ENCODE data around the gene TNK1.

DNA sequence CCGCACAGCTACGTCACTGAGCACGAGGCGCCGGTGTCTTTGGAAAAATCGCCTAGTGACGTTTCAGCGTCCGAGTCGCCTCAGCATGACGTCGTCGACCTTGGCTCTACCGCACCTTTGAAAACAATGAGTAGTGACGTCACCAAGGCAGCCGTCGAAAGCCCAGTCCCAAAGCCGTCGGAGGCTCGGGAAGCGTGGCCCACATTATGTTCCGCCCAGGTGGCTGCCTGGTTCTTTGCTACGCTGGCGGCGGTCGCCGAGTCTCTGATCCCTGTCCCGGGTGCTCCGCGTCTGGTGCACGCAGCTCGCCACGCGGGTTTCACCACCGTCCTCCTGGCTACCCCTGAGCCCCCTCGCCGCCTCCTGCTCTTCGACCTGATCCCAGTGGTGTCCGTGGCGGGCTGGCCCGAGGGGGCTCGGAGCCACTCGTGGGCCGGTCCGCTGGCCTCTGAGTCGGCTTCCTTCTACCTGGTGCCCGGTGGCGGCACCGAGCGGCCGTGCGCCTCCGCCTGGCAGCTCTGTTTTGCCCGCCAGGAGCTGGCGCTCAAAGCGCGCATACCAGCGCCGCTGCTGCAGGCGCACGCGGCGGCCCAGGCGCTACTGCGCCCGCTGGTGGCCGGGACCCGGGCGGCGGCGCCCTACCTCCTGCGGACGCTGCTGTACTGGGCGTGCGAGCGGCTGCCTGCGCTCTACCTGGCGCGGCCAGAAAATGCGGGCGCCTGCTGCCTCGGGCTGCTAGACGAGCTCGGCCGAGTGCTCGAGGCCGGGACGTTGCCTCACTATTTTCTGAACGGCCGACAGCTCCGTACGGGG is 55.9 kb downstream of the TNK1 start:
- TF ChIP-seq, protein P1, sequence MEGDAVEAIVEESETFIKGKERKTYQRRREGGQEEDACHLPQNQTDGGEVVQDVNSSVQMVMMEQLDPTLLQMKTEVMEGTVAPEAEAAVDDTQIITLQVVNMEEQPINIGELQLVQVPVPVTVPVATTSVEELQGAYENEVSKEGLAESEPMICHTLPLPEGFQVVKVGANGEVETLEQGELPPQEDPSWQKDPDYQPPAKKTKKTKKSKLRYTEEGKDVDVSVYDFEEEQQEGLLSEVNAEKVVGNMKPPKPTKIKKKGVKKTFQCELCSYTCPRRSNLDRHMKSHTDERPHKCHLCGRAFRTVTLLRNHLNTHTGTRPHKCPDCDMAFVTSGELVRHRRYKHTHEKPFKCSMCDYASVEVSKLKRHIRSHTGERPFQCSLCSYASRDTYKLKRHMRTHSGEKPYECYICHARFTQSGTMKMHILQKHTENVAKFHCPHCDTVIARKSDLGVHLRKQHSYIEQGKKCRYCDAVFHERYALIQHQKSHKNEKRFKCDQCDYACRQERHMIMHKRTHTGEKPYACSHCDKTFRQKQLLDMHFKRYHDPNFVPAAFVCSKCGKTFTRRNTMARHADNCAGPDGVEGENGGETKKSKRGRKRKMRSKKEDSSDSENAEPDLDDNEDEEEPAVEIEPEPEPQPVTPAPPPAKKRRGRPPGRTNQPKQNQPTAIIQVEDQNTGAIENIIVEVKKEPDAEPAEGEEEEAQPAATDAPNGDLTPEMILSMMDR (conservative IDR thresholded peaks at IDR 0.05; ENCODE audit: low read depth in 2 of 2): peak; percentile 50 to 84
- TF ChIP-seq ZNF114 (CRISPR knock-in tag; IDR thresholded peaks at IDR 0.05) (no peak), EZH2phosphoT487 (IDR thresholded peaks at IDR 0.05; ENCODE audit: unreplicated experiment) (no peak), POLR2AphosphoS5 (IDR thresholded peaks at IDR 0.05; ENCODE audit: low read depth) (0 out of 2 replicates have a peak, but pooled peaks have one; percentile 25), EZH2 (IDR thresholded peaks at IDR 0.05; ENCODE audit: low read depth, unreplicated experiment) (no peak), CREB1 (CRISPR knock-in tag; IDR thresholded peaks at IDR 0.05; ENCODE audit: low read depth) (peak; percentile 98), JUNB (IDR thresholded peaks at IDR 0.05; ENCODE audit: unreplicated experiment) (no peak), NANOG (IDR thresholded peaks at IDR 0.05; ENCODE audit: borderline replicate concordance) (no peak), STAT1 (IDR thresholded peaks at IDR 0.05; ENCODE audit: unreplicated experiment) (no peak)
- TF ChIP-seq, protein P2, sequence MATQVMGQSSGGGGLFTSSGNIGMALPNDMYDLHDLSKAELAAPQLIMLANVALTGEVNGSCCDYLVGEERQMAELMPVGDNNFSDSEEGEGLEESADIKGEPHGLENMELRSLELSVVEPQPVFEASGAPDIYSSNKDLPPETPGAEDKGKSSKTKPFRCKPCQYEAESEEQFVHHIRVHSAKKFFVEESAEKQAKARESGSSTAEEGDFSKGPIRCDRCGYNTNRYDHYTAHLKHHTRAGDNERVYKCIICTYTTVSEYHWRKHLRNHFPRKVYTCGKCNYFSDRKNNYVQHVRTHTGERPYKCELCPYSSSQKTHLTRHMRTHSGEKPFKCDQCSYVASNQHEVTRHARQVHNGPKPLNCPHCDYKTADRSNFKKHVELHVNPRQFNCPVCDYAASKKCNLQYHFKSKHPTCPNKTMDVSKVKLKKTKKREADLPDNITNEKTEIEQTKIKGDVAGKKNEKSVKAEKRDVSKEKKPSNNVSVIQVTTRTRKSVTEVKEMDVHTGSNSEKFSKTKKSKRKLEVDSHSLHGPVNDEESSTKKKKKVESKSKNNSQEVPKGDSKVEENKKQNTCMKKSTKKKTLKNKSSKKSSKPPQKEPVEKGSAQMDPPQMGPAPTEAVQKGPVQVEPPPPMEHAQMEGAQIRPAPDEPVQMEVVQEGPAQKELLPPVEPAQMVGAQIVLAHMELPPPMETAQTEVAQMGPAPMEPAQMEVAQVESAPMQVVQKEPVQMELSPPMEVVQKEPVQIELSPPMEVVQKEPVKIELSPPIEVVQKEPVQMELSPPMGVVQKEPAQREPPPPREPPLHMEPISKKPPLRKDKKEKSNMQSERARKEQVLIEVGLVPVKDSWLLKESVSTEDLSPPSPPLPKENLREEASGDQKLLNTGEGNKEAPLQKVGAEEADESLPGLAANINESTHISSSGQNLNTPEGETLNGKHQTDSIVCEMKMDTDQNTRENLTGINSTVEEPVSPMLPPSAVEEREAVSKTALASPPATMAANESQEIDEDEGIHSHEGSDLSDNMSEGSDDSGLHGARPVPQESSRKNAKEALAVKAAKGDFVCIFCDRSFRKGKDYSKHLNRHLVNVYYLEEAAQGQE (IDR thresholded peaks at IDR 0.05; ENCODE audit: unreplicated experiment): no peak
- TF ChIP-seq, protein P3, sequence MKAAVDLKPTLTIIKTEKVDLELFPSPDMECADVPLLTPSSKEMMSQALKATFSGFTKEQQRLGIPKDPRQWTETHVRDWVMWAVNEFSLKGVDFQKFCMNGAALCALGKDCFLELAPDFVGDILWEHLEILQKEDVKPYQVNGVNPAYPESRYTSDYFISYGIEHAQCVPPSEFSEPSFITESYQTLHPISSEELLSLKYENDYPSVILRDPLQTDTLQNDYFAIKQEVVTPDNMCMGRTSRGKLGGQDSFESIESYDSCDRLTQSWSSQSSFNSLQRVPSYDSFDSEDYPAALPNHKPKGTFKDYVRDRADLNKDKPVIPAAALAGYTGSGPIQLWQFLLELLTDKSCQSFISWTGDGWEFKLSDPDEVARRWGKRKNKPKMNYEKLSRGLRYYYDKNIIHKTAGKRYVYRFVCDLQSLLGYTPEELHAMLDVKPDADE (IDR thresholded peaks at IDR 0.05): no peak
- TF ChIP-seq, protein P4, sequence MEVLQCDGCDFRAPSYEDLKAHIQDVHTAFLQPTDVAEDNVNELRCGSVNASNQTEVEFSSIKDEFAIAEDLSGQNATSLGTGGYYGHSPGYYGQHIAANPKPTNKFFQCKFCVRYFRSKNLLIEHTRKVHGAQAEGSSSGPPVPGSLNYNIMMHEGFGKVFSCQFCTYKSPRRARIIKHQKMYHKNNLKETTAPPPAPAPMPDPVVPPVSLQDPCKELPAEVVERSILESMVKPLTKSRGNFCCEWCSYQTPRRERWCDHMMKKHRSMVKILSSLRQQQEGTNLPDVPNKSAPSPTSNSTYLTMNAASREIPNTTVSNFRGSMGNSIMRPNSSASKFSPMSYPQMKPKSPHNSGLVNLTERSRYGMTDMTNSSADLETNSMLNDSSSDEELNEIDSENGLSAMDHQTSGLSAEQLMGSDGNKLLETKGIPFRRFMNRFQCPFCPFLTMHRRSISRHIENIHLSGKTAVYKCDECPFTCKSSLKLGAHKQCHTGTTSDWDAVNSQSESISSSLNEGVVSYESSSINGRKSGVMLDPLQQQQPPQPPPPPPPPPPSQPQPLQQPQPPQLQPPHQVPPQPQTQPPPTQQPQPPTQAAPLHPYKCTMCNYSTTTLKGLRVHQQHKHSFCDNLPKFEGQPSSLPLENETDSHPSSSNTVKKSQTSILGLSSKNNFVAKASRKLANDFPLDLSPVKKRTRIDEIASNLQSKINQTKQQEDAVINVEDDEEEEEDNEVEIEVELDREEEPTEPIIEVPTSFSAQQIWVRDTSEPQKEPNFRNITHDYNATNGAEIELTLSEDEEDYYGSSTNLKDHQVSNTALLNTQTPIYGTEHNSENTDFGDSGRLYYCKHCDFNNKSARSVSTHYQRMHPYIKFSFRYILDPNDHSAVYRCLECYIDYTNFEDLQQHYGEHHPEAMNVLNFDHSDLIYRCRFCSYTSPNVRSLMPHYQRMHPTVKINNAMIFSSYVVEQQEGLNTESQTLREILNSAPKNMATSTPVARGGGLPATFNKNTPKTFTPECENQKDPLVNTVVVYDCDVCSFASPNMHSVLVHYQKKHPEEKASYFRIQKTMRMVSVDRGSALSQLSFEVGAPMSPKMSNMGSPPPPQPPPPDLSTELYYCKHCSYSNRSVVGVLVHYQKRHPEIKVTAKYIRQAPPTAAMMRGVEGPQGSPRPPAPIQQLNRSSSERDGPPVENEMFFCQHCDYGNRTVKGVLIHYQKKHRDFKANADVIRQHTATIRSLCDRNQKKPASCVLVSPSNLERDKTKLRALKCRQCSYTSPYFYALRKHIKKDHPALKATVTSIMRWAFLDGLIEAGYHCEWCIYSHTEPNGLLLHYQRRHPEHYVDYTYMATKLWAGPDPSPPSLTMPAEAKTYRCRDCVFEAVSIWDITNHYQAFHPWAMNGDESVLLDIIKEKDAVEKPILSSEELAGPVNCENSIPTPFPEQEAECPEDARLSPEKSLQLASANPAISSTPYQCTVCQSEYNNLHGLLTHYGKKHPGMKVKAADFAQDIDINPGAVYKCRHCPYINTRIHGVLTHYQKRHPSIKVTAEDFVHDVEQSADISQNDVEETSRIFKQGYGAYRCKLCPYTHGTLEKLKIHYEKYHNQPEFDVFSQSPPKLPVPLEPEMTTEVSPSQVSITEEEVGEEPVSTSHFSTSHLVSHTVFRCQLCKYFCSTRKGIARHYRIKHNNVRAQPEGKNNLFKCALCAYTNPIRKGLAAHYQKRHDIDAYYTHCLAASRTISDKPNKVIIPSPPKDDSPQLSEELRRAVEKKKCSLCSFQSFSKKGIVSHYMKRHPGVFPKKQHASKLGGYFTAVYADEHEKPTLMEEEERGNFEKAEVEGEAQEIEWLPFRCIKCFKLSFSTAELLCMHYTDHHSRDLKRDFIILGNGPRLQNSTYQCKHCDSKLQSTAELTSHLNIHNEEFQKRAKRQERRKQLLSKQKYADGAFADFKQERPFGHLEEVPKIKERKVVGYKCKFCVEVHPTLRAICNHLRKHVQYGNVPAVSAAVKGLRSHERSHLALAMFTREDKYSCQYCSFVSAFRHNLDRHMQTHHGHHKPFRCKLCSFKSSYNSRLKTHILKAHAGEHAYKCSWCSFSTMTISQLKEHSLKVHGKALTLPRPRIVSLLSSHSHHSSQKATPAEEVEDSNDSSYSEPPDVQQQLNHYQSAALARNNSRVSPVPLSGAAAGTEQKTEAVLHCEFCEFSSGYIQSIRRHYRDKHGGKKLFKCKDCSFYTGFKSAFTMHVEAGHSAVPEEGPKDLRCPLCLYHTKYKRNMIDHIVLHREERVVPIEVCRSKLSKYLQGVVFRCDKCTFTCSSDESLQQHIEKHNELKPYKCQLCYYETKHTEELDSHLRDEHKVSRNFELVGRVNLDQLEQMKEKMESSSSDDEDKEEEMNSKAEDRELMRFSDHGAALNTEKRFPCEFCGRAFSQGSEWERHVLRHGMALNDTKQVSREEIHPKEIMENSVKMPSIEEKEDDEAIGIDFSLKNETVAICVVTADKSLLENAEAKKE (CRISPR knock-in tag; IDR thresholded peaks at IDR 0.05): no peak
